CD4-positive, CD25-positive, alpha-beta regulatory T cell (primary cell): ENCODE measurements around the gene CEP164. TPM values are rescaled to one million over a fixed set of nuclear protein-coding genes. Genes with fewer than 3 reads are reported as not detected.

Experiments
- ATAC-seq, 2 donors: fragments of 150-1000 bp; cut with Tn5 transposase; one replicate each; pipeline ENCODE4 v1.10.0; 2021; ENCODE audit warnings: low read depth in 2 of 2, moderate number of reproducible peaks in 2 of 2, moderate library complexity in 1 of 2
- DNase-seq, 3 donors: peaks; one replicate each; pipeline versions ENCODE4 v3.0.0 to v3.0.0-alpha.2; 2012 to 2022; ENCODE audit warnings: mixed read lengths in 1 of 3
- H3K27ac ChIP-seq: one replicate; pipeline ENCODE4 v1.7.0; 2013; ENCODE audit warnings: mild to moderate bottlenecking, low read length; ENCODE audit not compliant: insufficient read depth, poor library complexity, severe bottlenecking
- H3K27me3 ChIP-seq: one replicate; pipeline ENCODE4 v1.7.0; 2013; ENCODE audit warnings: low read length; ENCODE audit not compliant: control insufficient read depth, insufficient read depth
- H3K36me3 ChIP-seq: one replicate; pipeline ENCODE4 v1.7.0; 2013; ENCODE audit warnings: mild to moderate bottlenecking, low read length, moderate library complexity; ENCODE audit not compliant: control insufficient read depth, insufficient read depth
- H3K4me1 ChIP-seq: 2 replicates; pipeline ENCODE4 v1.7.0; 2013; ENCODE audit warnings: mild to moderate bottlenecking, low read length; ENCODE audit not compliant: insufficient read depth, control insufficient read depth, poor library complexity, severe bottlenecking
- H3K4me3 ChIP-seq: one replicate; pipeline ENCODE4 v1.7.0; 2013; ENCODE audit warnings: low read depth, mild to moderate bottlenecking, low read length, moderate library complexity
- H3K9me3 ChIP-seq, 2 experiments: 1 replicate in 1 of 2; 2 replicates in 1 of 2; pipeline ENCODE4 v1.7.0; 2013; ENCODE audit warnings: low read length in 2 of 2, mild to moderate bottlenecking in 1 of 2, moderate library complexity in 1 of 2; ENCODE audit not compliant: control insufficient read depth in 2 of 2
- H3K27ac Mint-ChIP-seq, 3 donors: one replicate each; pipeline ENCODE4 v1.8.0; 2020 to 2022; ENCODE audit warnings: mild to moderate bottlenecking in 3 of 3, mixed read lengths in 3 of 3, moderate library complexity in 2 of 3
- H3K27me3 Mint-ChIP-seq: one replicate; pipeline ENCODE4 v1.8.0; 2022; ENCODE audit warnings: mild to moderate bottlenecking, mixed read lengths
- H3K36me3 Mint-ChIP-seq: one replicate; pipeline ENCODE4 v1.8.0; 2020; ENCODE audit warnings: mixed read lengths
- H3K4me1 Mint-ChIP-seq, 4 donors: one replicate each; pipeline ENCODE4 v1.8.0; 2020 to 2022; ENCODE audit warnings: mixed read lengths in 4 of 4, mild to moderate bottlenecking in 1 of 4
- H3K4me3 Mint-ChIP-seq, 4 donors: one replicate each; pipeline ENCODE4 v1.8.0; 2020 to 2022; ENCODE audit warnings: mild to moderate bottlenecking in 4 of 4, mixed read lengths in 4 of 4, moderate library complexity in 3 of 4
- H3K9me3 Mint-ChIP-seq, 7 donors: one replicate each; pipeline ENCODE4 v1.8.0; 2020 to 2022; ENCODE audit warnings: mixed read lengths in 7 of 7, mild to moderate bottlenecking in 3 of 7, moderate library complexity in 2 of 7
- polyA plus RNA-seq, 4 donors: library from polyadenylated mRNA; unstranded; fragments of 300-500 nt; fragmentation: Illumina TruSeq; gene quantifications; one replicate each; pipeline ENCODE4 v1.2.3, GENCODE V29; 2021
- total RNA-seq: library from RNA; stranded (reverse); gene quantifications from one replicate; pipeline ENCODE4 v1.2.3, GENCODE V29; 2022

The CEP164 gene
- total and polyA plus RNA-seq, 5 donors from 2014 or later: 19.7 to 73.4 (median 21.3) TPM

GRCh38 chr11:117462183-117462863 lies 134.7 kb downstream of the CEP164 start:
- Mint-ChIP-seq H3K9me3 (no peaks in the 10 kb centered on the region), H3K27me3 (peaks cover 6% of the 10 kb centered on the region), H3K4me1 (peaks cover 0 to 10% (median 3%) of the 10 kb centered on the region in 4 donors), H3K4me3 (no peak overlapping the region), H3K36me3 (peaks cover 4% of the 10 kb centered on the region), H3K27ac (no peak overlapping the region)
- Histone ChIP-seq H3K27me3 (no peaks in the 10 kb centered on the region), H3K4me1 (peaks cover 4% of the 10 kb centered on the region), H3K9me3 (no peaks in the 10 kb centered on the region), H3K36me3 (no peaks in the 10 kb centered on the region), H3K27ac (no peak overlapping the region), H3K4me3 (no peak overlapping the region)
- ATAC-seq: no peak
- no peak for DNase-seq

- Mint-ChIP-seq H3K4me1 (peaks cover 0 to 5% (median 2%) of the 10 kb centered on the region in 4 donors), H3K27ac (no peak overlapping the region), H3K4me3 (no peak overlapping the region), H3K36me3 (peaks cover 4% of the 10 kb centered on the region), H3K9me3 (no peaks in the 10 kb centered on the region), H3K27me3 (peaks cover 6% of the 10 kb centered on the region)
- ATAC-seq: no peak
- no peak for DNase-seq
- no peaks in the 10 kb centered on the region for H3K36me3 ChIP-seq
- H3K27me3 ChIP-seq: no peaks in the 10 kb centered on the region
- no peak overlapping the region for H3K27ac ChIP-seq
- peaks cover 4% of the 10 kb centered on the region for H3K4me1 ChIP-seq
- H3K4me3 ChIP-seq: no peak overlapping the region
- no peaks in the 10 kb centered on the region for H3K9me3 ChIP-seq
These were observed 135.2 kb downstream of the CEP164 start for GRCh38 chr11:117462864-117463247.

Other genes with a start within 250 kb of the CEP164 start
- 55.2 TPM for gene SIK3, start 229.4 kb upstream of the CEP164 start, total RNA-seq
- gene SIK3, start 229.4 kb upstream of the CEP164 start, polyA plus RNA-seq: 1 to 10 TPM; 7.0 to 9.8 (median 9.0) TPM
- 43.3 TPM for gene PAFAH1B2, start 183.6 kb upstream of the CEP164 start, total RNA-seq
- 10 to 100 TPM; 15.0 to 24.1 (median 16.9) TPM for gene PAFAH1B2, start 183.6 kb upstream of the CEP164 start, polyA plus RNA-seq
- 129 TPM for gene SIDT2, start 149.1 kb upstream of the CEP164 start, total RNA-seq
- 1 to 10 TPM; 2.5 to 5.9 (median 4.6) TPM for gene SIDT2, start 149.1 kb upstream of the CEP164 start, polyA plus RNA-seq
- 11.7 TPM for gene TAGLN, start 128.5 kb upstream of the CEP164 start, total RNA-seq
- gene TAGLN, start 128.5 kb upstream of the CEP164 start, polyA plus RNA-seq: 1 to 10 TPM in 1 of 4 donors, under 1 TPM in 3; 0.25 to 1.3 (median 0.64) TPM
- 478 TPM for gene PCSK7, start 95.8 kb upstream of the CEP164 start, total RNA-seq
- 10 to 100 TPM; 55.0 to 76.1 (median 63.4) TPM for gene PCSK7, start 95.8 kb upstream of the CEP164 start, polyA plus RNA-seq
- 54.6 TPM for gene RNF214, start 95.2 kb upstream of the CEP164 start, total RNA-seq
- gene RNF214, start 95.2 kb upstream of the CEP164 start, polyA plus RNA-seq: 10 to 100 TPM; 51.0 to 69.6 (median 55.7) TPM
- 7.2 TPM for gene BACE1-AS, start 36.5 kb upstream of the CEP164 start, total RNA-seq
- gene BACE1-AS, start 36.5 kb upstream of the CEP164 start, polyA plus RNA-seq: 1 to 10 TPM; 1.2 to 2.8 (median 1.9) TPM
- gene BACE1, start 11.6 kb upstream of the CEP164 start, total RNA-seq: 6.9 TPM
- gene BACE1, start 11.6 kb upstream of the CEP164 start, polyA plus RNA-seq: 1 to 10 TPM; 1.1 to 2.0 (median 1.4) TPM